GM23338 (cell line): Measurements from ENCODE around the gene TP73. TPM values are rescaled to one million over a fixed set of nuclear protein-coding genes. Genes with fewer than 3 reads are reported as not detected.
A peak's percentile ranks its signal among the peaks of the same experiment; 100 is the strongest.

Experiments used
- ATAC-seq: fragments of 200-7000 bp; cut with Tn5 transposase; 3 replicates; pipeline ENCODE4 v1.9.1; 2020
- DNase-seq: peaks from one replicate; pipeline ENCODE4 v3.0.0-alpha.2; 2015; ENCODE audit warnings: low spot score
- H2AFZ ChIP-seq: fragments of 200-600 bp; sonication (generic); 2 replicates; pipeline ENCODE4 v1.8.0; 2016; ENCODE audit warnings: antibody characterized with exemption, mild to moderate bottlenecking, moderate library complexity
- H3F3A ChIP-seq: fragments of 200-600 bp; sonication (generic); replicated peaks from 2 replicates; pipeline ENCODE4 v1.8.0; 2017; ENCODE audit warnings: antibody characterized with exemption, mixed run types, low read depth
- H3K27ac ChIP-seq: fragments of 200-600 bp; sonication (generic); 2 replicates; pipeline ENCODE4 v1.6.1; 2016; ENCODE audit warnings: low read depth
- H3K27me3 ChIP-seq: fragments of 200-600 bp; sonication (generic); 2 replicates; pipeline ENCODE4 v1.8.0; 2016; ENCODE audit warnings: mild to moderate bottlenecking, mixed run types, moderate library complexity; ENCODE audit not compliant: insufficient read depth
- H3K36me3 ChIP-seq: fragments of 200-600 bp; sonication (generic); 2 replicates; pipeline ENCODE4 v1.8.0; 2016; ENCODE audit warnings: mild to moderate bottlenecking; ENCODE audit not compliant: insufficient read depth
- H3K4me1 ChIP-seq: fragments of 200-600 bp; sonication (generic); 2 replicates; pipeline ENCODE4 v1.8.0; 2016; ENCODE audit warnings: mild to moderate bottlenecking, moderate library complexity; ENCODE audit not compliant: insufficient read depth
- H3K4me2 ChIP-seq: fragments of 200-600 bp; sonication (generic); 2 replicates; pipeline ENCODE4 v1.7.1; 2017; ENCODE audit warnings: mixed run types
- H3K4me3 ChIP-seq: fragments of 200-600 bp; sonication (generic); 2 replicates; pipeline ENCODE4 v1.6.1; 2016; ENCODE audit warnings: mixed run types
- H3K79me2 ChIP-seq: fragments of 200-600 bp; sonication (generic); replicated peaks from 2 replicates; pipeline ENCODE4 v1.8.0; 2017; ENCODE audit warnings: mild to moderate bottlenecking; ENCODE audit not compliant: insufficient read depth
- H3K9me2 ChIP-seq: fragments of 200-600 bp; sonication (generic); 2 replicates; pipeline ENCODE4 v1.8.0; 2017; ENCODE audit not compliant: insufficient read depth
- H4K20me1 ChIP-seq: fragments of 200-600 bp; sonication (generic); replicated peaks from 2 replicates; pipeline ENCODE4 v1.8.0; 2017; ENCODE audit warnings: mild to moderate bottlenecking; ENCODE audit not compliant: insufficient read depth
- H3K27ac Mint-ChIP-seq: 2 replicates; pipeline ENCODE4 v1.8.0; 2020; ENCODE audit warnings: inconsistent platforms, mild to moderate bottlenecking, moderate library complexity, mixed read lengths
- H3K27me3 Mint-ChIP-seq: 3 replicates; pipeline ENCODE4 v1.8.0; 2022; ENCODE audit warnings: low read depth, mild to moderate bottlenecking, moderate library complexity, mixed read lengths, inconsistent platforms; ENCODE audit not compliant: insufficient read depth, poor library complexity
- H3K36me3 Mint-ChIP-seq: 3 replicates; pipeline ENCODE4 v1.8.0; 2021; ENCODE audit warnings: low read depth, mild to moderate bottlenecking, inconsistent platforms, moderate library complexity, mixed read lengths
- H3K4me1 Mint-ChIP-seq: 3 replicates; pipeline ENCODE4 v1.8.0; 2020; ENCODE audit warnings: mild to moderate bottlenecking, inconsistent platforms, mixed read lengths
- H3K4me3 Mint-ChIP-seq: 3 replicates; pipeline ENCODE4 v1.8.0; 2021; ENCODE audit warnings: moderate library complexity, mild to moderate bottlenecking, inconsistent platforms, mixed read lengths
- H3K9me3 Mint-ChIP-seq: 3 replicates; pipeline ENCODE4 v1.8.0; 2020; ENCODE audit warnings: moderate library complexity, mild to moderate bottlenecking, inconsistent platforms, mixed read lengths
- EZH2phosphoT487 ChIP-seq: fragments of 200-600 bp; sonication (generic); IDR thresholded peaks from one replicate; pipeline ENCODE4 v1.8.1; 2018; ENCODE audit warnings: antibody characterized with exemption; ENCODE audit not compliant: unreplicated experiment
- NANOG ChIP-seq: IDR thresholded peaks from 2 replicates; pipeline ENCODE4 v1.6.1; 2016; ENCODE audit warnings: antibody characterized with exemption, borderline replicate concordance
- ZNF114 ChIP-seq: fragments of 250-450 bp; sonication (Bioruptor Pico); IDR thresholded peaks from 2 replicates; pipeline ENCODE4 v1.5.0; 2020; ENCODE audit warnings: mild to moderate bottlenecking, moderate library complexity
- ZNF331 ChIP-seq: fragments of 250-450 bp; sonication (Bioruptor Pico); IDR thresholded peaks from 2 replicates; pipeline ENCODE4 v1.5.0; 2020; ENCODE audit warnings: low read depth, mild to moderate bottlenecking, moderate library complexity
- polyA plus RNA-seq: library from polyadenylated mRNA; unstranded; fragments of >200 nt; fragmentation: Nextera tagmentation; extraction: Ambion mirVana; gene quantifications from 2 replicates; pipeline ENCODE4 v1.2.1, GENCODE V29; 2016
- total RNA-seq: library from RNA; depleted of rRNA; stranded (reverse); fragments of >200 nt; shearing (Covaris generic); gene quantifications from 2 replicates; pipeline ENCODE4 v1.2.3, GENCODE V29; 2014
- TF ChIP-seq, protein P1 (sequence below): IDR thresholded peaks from one replicate; pipeline ENCODE4 v1.6.1; 2018; ENCODE audit warnings: antibody characterized with exemption; ENCODE audit not compliant: unreplicated experiment
- TF ChIP-seq, protein P2 (sequence below): IDR thresholded peaks from 2 replicates; pipeline ENCODE4 v1.6.1; 2016; ENCODE audit warnings: antibody characterized with exemption

TP73 gene
- total and polyA plus RNA-seq, 2 experiments from 2014 or later = 1.4 to 3.4 TPM

DNA sequence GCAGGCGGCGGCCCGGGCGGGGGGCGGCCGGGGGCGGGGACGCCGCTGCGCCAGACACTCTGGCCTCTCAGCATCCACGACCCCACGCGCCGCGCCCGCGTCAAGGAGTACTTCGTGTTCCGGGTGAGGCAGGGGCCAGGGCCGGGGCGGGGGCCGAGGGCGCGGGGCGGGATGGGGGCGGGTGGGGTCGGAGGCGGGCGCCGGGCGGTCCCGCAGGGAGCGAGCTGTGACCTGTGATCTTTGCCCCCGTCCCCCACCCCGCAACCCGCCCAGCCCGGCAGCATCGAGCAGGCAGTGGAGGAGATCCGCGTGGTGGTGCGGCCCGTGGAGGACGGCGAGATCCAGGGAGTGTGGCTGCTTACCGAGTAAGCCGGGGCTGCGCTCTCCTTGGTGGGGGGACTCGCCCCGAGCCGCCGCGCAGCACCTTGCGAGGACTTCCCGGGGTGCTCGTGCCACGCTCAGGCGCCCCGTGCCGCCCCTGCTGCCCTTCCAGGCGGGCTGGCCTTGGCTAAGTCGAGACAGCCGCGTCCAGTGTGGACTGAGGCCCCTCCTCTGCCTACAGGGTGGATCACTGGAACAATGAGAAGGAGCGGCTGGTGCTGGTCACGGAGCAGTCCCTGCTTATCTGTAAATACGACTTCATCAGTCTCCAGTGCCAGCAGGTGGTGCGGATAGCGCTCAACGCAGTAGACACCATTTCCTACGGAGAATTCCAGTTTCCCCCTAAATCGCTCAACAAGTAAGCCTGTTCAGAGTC, 27.0 kb upstream of the TP73 start (continued):
- TF ChIP-seq, protein P1, sequence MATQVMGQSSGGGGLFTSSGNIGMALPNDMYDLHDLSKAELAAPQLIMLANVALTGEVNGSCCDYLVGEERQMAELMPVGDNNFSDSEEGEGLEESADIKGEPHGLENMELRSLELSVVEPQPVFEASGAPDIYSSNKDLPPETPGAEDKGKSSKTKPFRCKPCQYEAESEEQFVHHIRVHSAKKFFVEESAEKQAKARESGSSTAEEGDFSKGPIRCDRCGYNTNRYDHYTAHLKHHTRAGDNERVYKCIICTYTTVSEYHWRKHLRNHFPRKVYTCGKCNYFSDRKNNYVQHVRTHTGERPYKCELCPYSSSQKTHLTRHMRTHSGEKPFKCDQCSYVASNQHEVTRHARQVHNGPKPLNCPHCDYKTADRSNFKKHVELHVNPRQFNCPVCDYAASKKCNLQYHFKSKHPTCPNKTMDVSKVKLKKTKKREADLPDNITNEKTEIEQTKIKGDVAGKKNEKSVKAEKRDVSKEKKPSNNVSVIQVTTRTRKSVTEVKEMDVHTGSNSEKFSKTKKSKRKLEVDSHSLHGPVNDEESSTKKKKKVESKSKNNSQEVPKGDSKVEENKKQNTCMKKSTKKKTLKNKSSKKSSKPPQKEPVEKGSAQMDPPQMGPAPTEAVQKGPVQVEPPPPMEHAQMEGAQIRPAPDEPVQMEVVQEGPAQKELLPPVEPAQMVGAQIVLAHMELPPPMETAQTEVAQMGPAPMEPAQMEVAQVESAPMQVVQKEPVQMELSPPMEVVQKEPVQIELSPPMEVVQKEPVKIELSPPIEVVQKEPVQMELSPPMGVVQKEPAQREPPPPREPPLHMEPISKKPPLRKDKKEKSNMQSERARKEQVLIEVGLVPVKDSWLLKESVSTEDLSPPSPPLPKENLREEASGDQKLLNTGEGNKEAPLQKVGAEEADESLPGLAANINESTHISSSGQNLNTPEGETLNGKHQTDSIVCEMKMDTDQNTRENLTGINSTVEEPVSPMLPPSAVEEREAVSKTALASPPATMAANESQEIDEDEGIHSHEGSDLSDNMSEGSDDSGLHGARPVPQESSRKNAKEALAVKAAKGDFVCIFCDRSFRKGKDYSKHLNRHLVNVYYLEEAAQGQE = no peak

DNA sequence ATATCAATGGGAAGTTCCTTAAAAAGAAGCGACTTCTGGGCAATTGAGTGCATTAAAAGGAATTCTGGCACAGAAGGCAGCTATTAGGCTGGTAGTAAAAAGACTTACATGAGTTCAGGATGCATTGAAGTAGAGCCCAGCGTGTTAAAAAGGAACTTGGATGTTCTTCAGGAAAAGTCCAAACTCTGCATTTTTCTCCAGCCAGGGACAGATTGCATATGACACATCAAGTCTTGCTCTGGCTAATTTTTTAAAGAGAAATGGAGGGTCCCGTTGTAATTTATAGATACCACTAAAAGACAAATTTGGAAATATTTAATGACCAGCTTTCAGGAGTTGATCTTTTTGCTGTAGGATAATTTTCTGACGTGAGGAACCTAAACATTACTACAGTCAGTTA, 26.3 kb upstream of the TP73 start:
- H3K27ac Mint-ChIP-seq = no peak overlapping the region
- H3K36me3 Mint-ChIP-seq = peaks cover 31% of the 10 kb centered on the region
- H3K4me1 Mint-ChIP-seq = peaks cover 10% of the 10 kb centered on the region
- H3K79me2 ChIP-seq = peaks cover 5% of the 10 kb centered on the region; the same call in 1 of the 2 replicates
- no peak for DNase-seq
- peak overlapping the region; percentile 97 for H3K4me3 ChIP-seq
- H3K27me3 Mint-ChIP-seq = peaks cover 9% of the 10 kb centered on the region
- no peaks in the 10 kb centered on the region; the same call in 2 of the 3 replicates for H3K9me3 Mint-ChIP-seq
- no peak overlapping the region for H3K27ac ChIP-seq
- no peak overlapping the region for H2AFZ ChIP-seq
- TF ChIP-seq EZH2phosphoT487 = no peak
- TF ChIP-seq ZNF114 (CRISPR knock-in tag) = no peak
- H4K20me1 ChIP-seq = no peaks in the 10 kb centered on the region
- H3K4me2 ChIP-seq = peak overlapping the region; percentile 93
- peak overlapping the region; percentile 87 for H3K4me3 Mint-ChIP-seq
- ATAC-seq = no peak
- H3F3A ChIP-seq = peaks cover 5% of the 10 kb centered on the region; the same call in 1 of the 2 replicates
- H3K27me3 ChIP-seq = no peaks in the 10 kb centered on the region
- H3K9me2 ChIP-seq = no peaks in the 10 kb centered on the region
- no peaks in the 10 kb centered on the region for H3K36me3 ChIP-seq
- H3K4me1 ChIP-seq = peaks cover 5% of the 10 kb centered on the region; the same call in 1 of the 2 replicates

DNA sequence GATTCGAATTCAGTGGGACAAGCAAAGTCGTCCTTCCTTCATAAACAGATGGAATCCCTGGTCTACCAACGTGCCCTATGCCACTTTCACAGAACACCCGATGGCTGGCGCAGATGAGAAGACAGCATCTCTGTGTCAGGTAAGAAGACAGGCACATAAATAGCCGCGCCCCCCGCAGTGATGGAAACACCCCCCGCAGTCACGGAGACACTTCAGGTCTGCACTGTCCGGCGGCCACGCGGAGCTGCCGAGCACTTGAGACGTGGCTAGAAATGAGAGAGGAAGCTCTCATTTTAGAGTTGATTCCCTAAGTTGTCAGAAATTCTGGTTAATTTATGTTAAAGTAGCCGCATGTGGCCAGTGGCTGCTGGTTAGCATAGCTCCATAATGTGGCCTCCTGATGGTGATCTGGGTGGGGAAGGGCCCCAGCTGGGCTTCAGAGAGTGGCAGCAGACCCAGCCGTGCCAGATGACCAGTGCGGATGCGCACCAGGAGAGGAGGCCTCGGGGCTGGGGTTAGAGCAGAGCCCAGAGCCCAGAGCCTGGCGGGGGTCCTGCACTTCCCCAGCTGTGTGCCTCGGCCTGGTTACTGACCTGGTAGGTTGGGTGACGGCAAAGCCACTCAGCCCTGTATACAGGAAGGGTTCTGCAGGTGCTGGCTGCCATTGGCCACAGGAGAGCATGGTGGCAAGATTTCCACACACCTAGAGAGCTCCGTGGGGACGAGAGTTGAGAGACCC, 24.6 kb upstream of the TP73 start:
- Histone ChIP-seq H4K20me1 (peaks cover 3% of the 10 kb centered on the region; the same call in 1 of the 2 replicates), H3K27ac (no peak overlapping the region), H3K4me2 (no peak overlapping the region), H3F3A (peaks cover 5% of the 10 kb centered on the region; the same call in 1 of the 2 replicates), H3K4me3 (no peak overlapping the region), H2AFZ (no peak overlapping the region), H3K9me2 (no peaks in the 10 kb centered on the region), H3K27me3 (no peaks in the 10 kb centered on the region), H3K4me1 (peaks cover 5% of the 10 kb centered on the region; the same call in 1 of the 2 replicates), H3K79me2 (peaks cover 5% of the 10 kb centered on the region; the same call in 1 of the 2 replicates), H3K36me3 (no peaks in the 10 kb centered on the region)
- peaks cover 10% of the 10 kb centered on the region for H3K4me1 Mint-ChIP-seq
- H3K36me3 Mint-ChIP-seq = peaks cover 31% of the 10 kb centered on the region
- DNase-seq (no peak), ATAC-seq (no peak)
- no peak overlapping the region for H3K27ac Mint-ChIP-seq
- peaks cover 8% of the 10 kb centered on the region for H3K27me3 Mint-ChIP-seq
- no peak overlapping the region for H3K4me3 Mint-ChIP-seq
- no peaks in the 10 kb centered on the region; the same call in 2 of the 3 replicates for H3K9me3 Mint-ChIP-seq
- TF ChIP-seq, protein P2, sequence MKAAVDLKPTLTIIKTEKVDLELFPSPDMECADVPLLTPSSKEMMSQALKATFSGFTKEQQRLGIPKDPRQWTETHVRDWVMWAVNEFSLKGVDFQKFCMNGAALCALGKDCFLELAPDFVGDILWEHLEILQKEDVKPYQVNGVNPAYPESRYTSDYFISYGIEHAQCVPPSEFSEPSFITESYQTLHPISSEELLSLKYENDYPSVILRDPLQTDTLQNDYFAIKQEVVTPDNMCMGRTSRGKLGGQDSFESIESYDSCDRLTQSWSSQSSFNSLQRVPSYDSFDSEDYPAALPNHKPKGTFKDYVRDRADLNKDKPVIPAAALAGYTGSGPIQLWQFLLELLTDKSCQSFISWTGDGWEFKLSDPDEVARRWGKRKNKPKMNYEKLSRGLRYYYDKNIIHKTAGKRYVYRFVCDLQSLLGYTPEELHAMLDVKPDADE = no peak
- TF ChIP-seq ZNF114 (CRISPR knock-in tag) (no peak), ZNF331 (CRISPR knock-in tag) (no peak), NANOG (no peak), EZH2phosphoT487 (no peak)
- TF ChIP-seq, protein P1 = no peak
